Measurements from ENCODE around the gene HLA-DMA.
"Not testable (repeated sequence)": the region's sequence is repeated elsewhere in the genome, so short reads cannot be mapped to it uniquely, and the experiment has no call there.

The HLA-DMA gene

DNA sequence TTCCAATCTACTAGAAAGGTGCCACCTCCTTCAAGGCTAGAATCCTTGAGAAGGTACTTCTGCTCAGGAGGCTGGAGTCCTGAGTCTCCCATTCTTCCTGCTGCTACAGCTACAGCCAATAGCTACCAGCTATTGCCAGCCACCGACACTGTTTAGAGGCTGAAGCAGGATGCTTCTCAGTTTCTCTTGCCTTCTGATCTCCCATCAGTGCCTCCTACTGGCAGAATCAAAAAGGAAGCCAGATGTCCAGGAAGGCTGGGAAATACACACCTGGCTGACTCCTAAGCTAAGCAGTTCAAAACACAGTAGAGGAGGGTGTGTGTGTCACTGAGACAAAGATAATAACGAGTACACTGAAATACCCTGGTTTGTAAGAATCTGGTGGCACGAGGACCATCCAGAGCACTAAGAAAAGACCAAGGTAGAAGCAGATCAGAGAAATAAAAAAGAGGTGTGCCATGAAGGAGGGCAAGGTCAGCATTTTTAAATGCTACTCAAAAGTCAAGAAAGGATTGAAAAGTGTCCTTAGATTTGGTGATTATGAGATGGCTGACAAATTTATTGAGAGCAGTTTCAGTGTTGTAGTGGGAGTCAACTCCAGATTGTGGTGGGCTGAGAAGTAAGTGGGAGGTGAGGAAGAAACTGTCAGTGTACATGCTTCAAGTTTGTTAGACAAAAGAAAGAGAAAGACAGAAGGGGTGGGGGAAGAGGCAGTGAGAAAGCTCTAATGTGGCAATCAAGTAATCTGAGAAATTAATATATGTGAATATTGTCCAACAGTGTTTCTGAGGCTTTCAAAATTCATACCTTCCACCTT is 2.3 kb upstream of the HLA-DMA start:
- DNase-seq (ENCODE audit: low read depth) = no peak

GRCh38 chr6:32954267-32954666 is 1.4 kb upstream of the HLA-DMA start:
- DNase-seq (ENCODE audit: low read depth) = no peak

DNA sequence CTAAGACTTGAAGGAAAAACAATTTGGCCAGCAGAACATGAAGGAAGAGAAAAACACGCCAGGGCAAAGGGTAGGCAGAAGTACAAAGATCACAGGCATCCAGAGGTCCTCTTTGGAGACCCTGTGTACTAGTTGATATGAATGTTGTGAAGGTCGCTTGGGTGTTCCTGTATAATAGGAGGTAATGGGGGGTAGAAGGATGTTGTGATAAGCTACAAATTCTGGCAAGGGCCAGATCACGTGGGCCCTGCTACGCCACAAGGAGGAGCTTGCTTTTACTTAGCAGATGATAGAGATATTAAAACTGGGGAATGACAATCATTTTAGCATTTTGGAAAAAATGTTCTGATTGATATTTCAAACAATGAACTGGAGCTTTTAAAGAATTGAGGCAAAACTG is 878 bp upstream of the HLA-DMA start:
- no peak for DNase-seq (ENCODE audit: low read depth)

DNA sequence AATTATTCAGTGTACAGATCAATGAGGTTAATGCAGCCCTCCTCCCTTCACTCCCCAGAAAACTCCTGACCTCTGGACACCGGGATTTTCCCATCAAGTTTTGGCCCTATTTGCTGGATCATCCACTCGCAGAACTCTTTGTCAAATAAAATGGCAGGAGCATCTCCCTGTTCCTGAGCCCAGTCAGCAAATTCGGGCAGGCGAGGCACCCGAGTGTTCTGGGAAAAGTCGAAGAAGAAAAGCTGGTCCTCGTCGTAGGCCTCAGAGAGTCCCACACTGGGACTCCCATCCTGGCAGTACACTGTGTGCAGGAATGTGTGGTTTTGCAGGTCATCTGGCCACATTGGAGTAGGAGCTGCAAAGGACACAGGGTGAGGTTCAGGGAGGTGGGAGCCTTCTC is 2.4 kb downstream of the HLA-DMA start:
- no peak for DNase-seq (ENCODE audit: low read depth)

- DNase-seq (ENCODE audit: low read depth) = no peak
Observed at GRCh38 chr6:32950010-32950409, 2.9 kb downstream of the HLA-DMA start.

DNA sequence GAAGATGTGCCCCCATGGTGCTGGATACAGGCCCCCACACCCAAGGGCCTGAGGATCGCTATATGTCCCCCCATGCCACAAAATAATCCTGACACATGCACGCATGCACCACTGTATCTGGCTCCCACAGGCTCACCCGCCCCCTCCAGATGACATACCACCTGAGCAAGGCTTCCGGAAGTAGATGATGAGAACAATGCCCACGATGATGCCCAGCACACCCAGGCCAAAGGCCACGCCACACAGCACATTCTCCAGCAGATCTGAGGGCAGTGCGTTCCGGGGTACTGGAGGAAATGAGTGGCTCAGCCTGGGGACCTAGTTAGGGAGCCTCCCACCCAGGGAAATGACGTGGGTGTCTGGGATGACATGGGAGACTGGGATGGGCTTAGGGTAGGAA is 3.8 kb downstream of the HLA-DMA start:
- no peak for DNase-seq (ENCODE audit: low read depth)

DNA sequence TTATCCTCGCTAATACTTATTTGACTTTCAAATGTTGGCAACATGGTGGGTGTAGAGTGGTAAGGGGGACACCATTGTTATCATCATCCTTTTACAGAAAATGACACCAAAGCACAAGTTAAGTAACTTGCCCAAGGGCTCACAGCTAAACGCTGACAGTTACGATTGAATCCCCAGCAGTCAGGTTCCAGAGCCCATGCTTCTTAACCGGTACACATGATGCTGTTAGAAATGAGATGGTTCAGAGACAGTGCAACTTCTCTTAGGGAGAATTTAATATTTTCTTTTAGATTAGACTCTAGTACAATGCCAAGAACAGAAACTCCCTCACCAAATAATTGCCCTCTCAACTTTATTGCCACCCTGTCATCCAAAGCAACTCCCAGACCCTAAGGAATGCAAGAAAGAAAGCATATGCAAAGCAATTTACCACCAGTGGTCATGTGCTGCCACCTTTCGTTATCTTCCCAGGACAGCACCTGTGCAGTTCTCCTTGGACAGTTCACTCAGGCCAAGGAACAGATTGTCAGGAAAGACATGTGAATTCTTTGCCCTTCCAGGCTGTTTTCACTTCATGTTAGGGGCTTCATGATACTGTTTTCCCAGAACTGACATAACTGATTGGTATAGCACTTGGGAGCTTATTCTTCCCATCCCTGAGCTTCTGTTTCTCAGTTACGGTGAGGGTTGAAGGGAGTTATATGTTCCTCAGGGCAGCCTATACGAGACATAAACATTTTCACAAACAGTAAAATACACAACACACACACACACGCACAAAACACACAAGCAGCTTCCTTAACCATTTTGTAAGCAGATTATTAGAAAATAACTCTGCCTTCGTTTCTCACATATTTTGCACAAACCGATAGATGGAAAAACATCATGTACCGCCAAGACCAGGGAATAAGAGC is 5.1 kb downstream of the HLA-DMA start:
- DNase-seq (ENCODE audit: low read depth) = peak; percentile 31

GRCh38 chr6:32946893-32947292 is 6.0 kb downstream of the HLA-DMA start:
- DNase-seq (ENCODE audit: low read depth) = no peak

- DNase-seq (ENCODE audit: low read depth) = no peak
Observed at GRCh38 chr6:32945953-32946352, 6.9 kb downstream of the HLA-DMA start.

- no peak for DNase-seq (ENCODE audit: low read depth)
Observed at GRCh38 chr6:32945108-32945760, 7.7 kb downstream of the HLA-DMA start.

GRCh38 chr6:32943864-32944649 is 8.8 kb downstream of the HLA-DMA start:
- no peak for DNase-seq (ENCODE audit: low read depth)

GRCh38 chr6:32942555-32943123 is 10.3 kb downstream of the HLA-DMA start:
- not testable (repeated sequence) for DNase-seq (ENCODE audit: low read depth)

GRCh38 chr6:32941214-32941768 is 11.6 kb downstream of the HLA-DMA start:
- DNase-seq (ENCODE audit: low read depth) = no peak

GRCh38 chr6:32940656-32941213 is 12.2 kb downstream of the HLA-DMA start, which contains the start of gene HLA-DMB:
TSS of gene HLA-DMB (minus strand) at chr6:32941028. CDS start at chr6:32940807, 221 bp downstream.
- peak; percentile 37 for DNase-seq (ENCODE audit: low read depth)

- DNase-seq (ENCODE audit: low read depth) = no peak
Observed at GRCh38 chr6:32938494-32938893, 14.4 kb downstream of the HLA-DMA start.

DNA sequence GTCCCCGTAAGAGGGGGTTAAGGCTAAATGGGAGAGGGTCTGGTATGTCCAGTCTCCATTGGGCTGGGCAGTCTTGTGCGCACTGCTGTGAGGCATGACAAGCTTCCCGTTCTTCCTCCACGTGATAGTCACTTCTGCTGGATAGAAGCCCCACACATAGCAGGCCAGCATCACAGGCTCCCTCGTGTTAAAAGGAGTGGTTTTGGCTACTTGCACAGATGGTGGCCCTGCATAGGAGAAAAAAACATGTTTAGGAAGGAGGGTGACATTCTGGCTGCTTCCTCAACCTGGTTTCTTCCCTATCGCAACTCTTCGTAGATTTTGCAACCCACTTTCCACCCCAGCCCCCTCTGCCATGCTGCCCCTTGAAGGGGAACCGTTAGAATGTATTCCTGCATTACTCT is 15.7 kb downstream of the HLA-DMA start:
- no peak for DNase-seq (ENCODE audit: low read depth)

DNA sequence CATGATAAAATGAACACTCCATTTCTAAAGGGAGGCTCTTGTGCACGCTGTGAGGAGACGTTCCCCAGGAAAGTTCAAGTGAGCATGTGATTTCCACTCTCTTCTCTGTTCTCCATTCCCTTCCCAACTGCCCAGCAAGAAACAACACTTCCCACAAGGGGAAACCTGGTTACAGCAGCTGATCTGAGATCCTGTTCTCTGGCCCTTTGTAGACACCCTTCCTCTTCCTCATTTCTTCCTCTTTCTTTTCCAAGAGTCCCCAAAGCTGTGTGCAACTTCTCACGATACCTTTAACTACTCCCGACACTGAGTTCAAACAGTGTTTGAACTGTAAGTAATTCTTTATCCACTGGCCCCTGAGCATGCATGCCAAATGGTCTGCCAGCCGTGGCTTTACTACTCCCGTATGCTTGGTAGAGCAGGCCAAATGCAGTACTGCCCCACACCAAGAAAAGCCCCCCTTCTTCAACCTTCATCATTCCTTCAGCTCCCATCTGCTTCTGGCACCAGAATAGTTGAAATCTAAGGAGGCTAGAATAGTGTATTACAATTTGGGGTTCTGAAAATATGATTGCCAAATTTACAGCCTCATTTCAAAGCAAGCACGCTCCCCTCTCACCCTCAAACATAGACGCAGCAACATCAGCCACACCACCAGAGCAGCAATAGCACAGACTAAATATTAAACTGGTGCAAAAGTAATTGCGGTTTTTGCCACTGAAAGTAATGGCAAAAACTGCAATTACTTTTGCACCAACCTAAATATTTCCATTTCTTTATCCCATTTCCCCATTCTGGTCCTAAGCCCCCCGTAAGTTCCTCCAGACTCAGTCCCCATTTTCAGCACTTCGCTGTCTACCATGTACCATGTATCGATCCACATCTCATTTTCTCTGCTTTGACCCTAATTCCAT is 16.4 kb downstream of the HLA-DMA start:
- no peak for DNase-seq (ENCODE audit: low read depth)

- no peak for DNase-seq (ENCODE audit: low read depth)
Observed at GRCh38 chr6:32935551-32936238, 17.2 kb downstream of the HLA-DMA start.

GRCh38 chr6:32933661-32934085 is 19.2 kb downstream of the HLA-DMA start:
- DNase-seq (ENCODE audit: low read depth) = peak; percentile 69
